ENCODE measurements around the gene NDUFS7.

The NDUFS7 gene

GRCh38 chr19:1365319-1366269, 18.1 kb upstream of the NDUFS7 start:
- DNase-seq = no peak

- DNase-seq = no peak
Measured at GRCh38 chr19:1366296-1366695, 17.4 kb upstream of the NDUFS7 start.

GRCh38 chr19:1366899-1367870, 16.5 kb upstream of the NDUFS7 start:
- no peak for DNase-seq

- DNase-seq = no peak
Measured at GRCh38 chr19:1369214-1369805, 14.4 kb upstream of the NDUFS7 start.

GRCh38 chr19:1370579-1371361, 12.9 kb upstream of the NDUFS7 start:
- no peak for DNase-seq

- no peak for DNase-seq
Measured at GRCh38 chr19:1373042-1373533, 10.6 kb upstream of the NDUFS7 start.

- DNase-seq = no peak
Measured at GRCh38 chr19:1373534-1374249, 10.0 kb upstream of the NDUFS7 start.

GRCh38 chr19:1374250-1374577, 9.5 kb upstream of the NDUFS7 start:
- DNase-seq = no peak

GRCh38 chr19:1376415-1376805, 7.3 kb upstream of the NDUFS7 start:
- DNase-seq = no peak

- no peak for DNase-seq
Measured at GRCh38 chr19:1377176-1377964, 6.3 kb upstream of the NDUFS7 start.

GRCh38 chr19:1377965-1378785, 5.5 kb upstream of the NDUFS7 start:
- DNase-seq = no peak

- DNase-seq = no peak
Measured at GRCh38 chr19:1379126-1379905, 4.4 kb upstream of the NDUFS7 start.

GRCh38 chr19:1379961-1380489, 3.7 kb upstream of the NDUFS7 start:
- no peak for DNase-seq

GRCh38 chr19:1382250-1382649, 1.5 kb upstream of the NDUFS7 start:
- no peak for DNase-seq

GRCh38 chr19:1383017-1383311, 743 bp upstream of the NDUFS7 start:
- DNase-seq = no peak

GRCh38 chr19:1384085-1384462, 367 bp downstream of the NDUFS7 start:
- no peak for DNase-seq

GRCh38 chr19:1384478-1385110, 887 bp downstream of the NDUFS7 start:
- peak; percentile 20 for DNase-seq

GRCh38 chr19:1385816-1386215, 2.1 kb downstream of the NDUFS7 start:
- no peak for DNase-seq
